ENCODE results near the gene TRAPPC2. TPM values are rescaled to one million over a fixed set of nuclear protein-coding genes. Genes with fewer than 3 reads are reported as not detected.

The TRAPPC2 gene
- total RNA-seq, 4 donors from 2014 or later: 13.1 to 20.4 (median 15.2) TPM

- intact Hi-C loops (cut with DNase I): no loop called here
- TF ChIP-seq CTCF (IDR thresholded peaks at IDR 0.05) (no peak), POLR2A (IDR thresholded peaks at IDR 0.05; ENCODE audit: low read depth) (no peak), EP300 (IDR thresholded peaks at IDR 0.05) (no peak), POLR2AphosphoS5 (IDR thresholded peaks at IDR 0.05) (no peak)
- 74% methylated on average over 5 of the region's 5 CpGs for WGBS
Measured at GRCh38 chrX:13702111-13702789, 32.2 kb downstream of the TRAPPC2 start.

GRCh38 chrX:13700380-13700779 lies 34.0 kb downstream of the TRAPPC2 start:
- WGBS: 70% methylated on average over 4 of the region's 4 CpGs
- no peak overlapping the region for H3K27ac ChIP-seq (replicated peaks in 1 of 4)
- intact Hi-C loops (cut with DNase I): no loop called here
- TF ChIP-seq EP300 (IDR thresholded peaks at IDR 0.05) (no peak), POLR2A (IDR thresholded peaks at IDR 0.05; ENCODE audit: low read depth) (no peak), POLR2AphosphoS5 (IDR thresholded peaks at IDR 0.05) (no peak), CTCF (IDR thresholded peaks at IDR 0.05) (no peak)
- H3K36me3 ChIP-seq: no peaks in the 10 kb centered on the region
- DNase-seq (ENCODE audit: extremely low spot score): no peak
- H3K4me3 ChIP-seq: no peak overlapping the region
- H3K4me1 ChIP-seq: peaks cover 11 to 62% (median 56%) of the 10 kb centered on the region in 4 donors
- no peaks in the 10 kb centered on the region for H3K27me3 ChIP-seq
- no peaks in the 10 kb centered on the region for H3K9me3 ChIP-seq

More at GRCh38 chrX:13702111-13702789, 32.2 kb downstream of the TRAPPC2 start:
- Histone ChIP-seq H3K36me3 (no peaks in the 10 kb centered on the region), H3K4me1 (peaks cover 11 to 52% (median 46%) of the 10 kb centered on the region in 4 donors), H3K27ac (replicated peaks in 1 of 4) (no peak overlapping the region), H3K9me3 (no peaks in the 10 kb centered on the region), H3K27me3 (no peaks in the 10 kb centered on the region), H3K4me3 (no peak overlapping the region)
- DNase-seq (ENCODE audit: extremely low spot score): no peak

- no peaks in the 10 kb centered on the region for H3K27me3 ChIP-seq
- H3K36me3 ChIP-seq: no peaks in the 10 kb centered on the region
- WGBS: 63% methylated on average over 7 of the region's 7 CpGs
- H3K9me3 ChIP-seq: no peaks in the 10 kb centered on the region
- peak overlapping the region in 2 of 4 donors; percentile 14 to 15 for H3K27ac ChIP-seq (replicated peaks in 1 of 4)
- H3K4me3 ChIP-seq: no peak overlapping the region
- DNase-seq (ENCODE audit: extremely low spot score): no peak
- H3K4me1 ChIP-seq: peaks cover 18 to 72% (median 66%) of the 10 kb centered on the region in 4 donors
- no peak for TF ChIP-seq CTCF (IDR thresholded peaks at IDR 0.05)
- no peak for TF ChIP-seq POLR2A (IDR thresholded peaks at IDR 0.05; ENCODE audit: low read depth)
- TF ChIP-seq EP300 (IDR thresholded peaks at IDR 0.05): no peak
- TF ChIP-seq POLR2AphosphoS5 (IDR thresholded peaks at IDR 0.05): no peak
- intact Hi-C loops (cut with DNase I): no loop called here
Measured at GRCh38 chrX:13699183-13699826, 35.1 kb downstream of the TRAPPC2 start.

- TF ChIP-seq EP300 (IDR thresholded peaks at IDR 0.05) (no peak), POLR2AphosphoS5 (IDR thresholded peaks at IDR 0.05) (no peak), CTCF (IDR thresholded peaks at IDR 0.05) (no peak), POLR2A (IDR thresholded peaks at IDR 0.05; ENCODE audit: low read depth) (no peak)
- intact Hi-C loops (cut with DNase I): no loop called here
- Histone ChIP-seq H3K4me3 (no peak overlapping the region), H3K4me1 (peaks cover 24 to 72% (median 69%) of the 10 kb centered on the region in 4 donors), H3K27ac (replicated peaks in 1 of 4) (no peak overlapping the region), H3K9me3 (no peaks in the 10 kb centered on the region), H3K36me3 (no peaks in the 10 kb centered on the region), H3K27me3 (no peaks in the 10 kb centered on the region)
- 61% methylated on average over 1 of the region's 1 CpG for WGBS
- no peak for DNase-seq (ENCODE audit: extremely low spot score)
Measured at GRCh38 chrX:13698432-13698831, 36.0 kb downstream of the TRAPPC2 start.

All from esophagus muscularis mucosa (tissue), 4 donors.